Measurements from ENCODE around the gene MTRF1. TPM values are rescaled to one million over a fixed set of nuclear protein-coding genes. Genes with fewer than 3 reads are reported as not detected.

MTRF1 gene
- total and polyA plus RNA-seq, 4 experiments from 2014 or later: 5.3 to 30.1 (median 22.8) TPM

- H3K4me1 Mint-ChIP-seq: peaks cover 11 to 22% (median 16%) of the 10 kb centered on the region in 4 donors
- H3K27me3 ChIP-seq (ENCODE audit: insufficient read depth, low read length): no peaks in the 10 kb centered on the region
- intact Hi-C loops (cut with micrococcal nuclease): loop anchor here (10.0 kb wide), 2 partner anchors 778 to 1008 kb away; partner anchors contain the start of genes AKAP11 and DGKH
- CTCF ChIA-PET (ENCODE audit: partially characterized antibody): interaction anchor here (0.6 to 1.0 kb wide), 3 partner anchors 9 to 389 kb away, joined by 3 read pairs; no protein-coding TSS in a partner anchor
- no peak for DNase-seq
- H3K4me1 ChIP-seq (ENCODE audit: insufficient read depth, low read length): peaks cover 20% of the 10 kb centered on the region
- H3K9me3 Mint-ChIP-seq: peaks cover 0 to 14% (median 6%) of the 10 kb centered on the region in 8 donors
- no peak overlapping the region for H3K4me3 Mint-ChIP-seq
- H3K27ac ChIP-seq (ENCODE audit: low read depth, low read length): no peak overlapping the region
- no peak overlapping the region for H3K27ac Mint-ChIP-seq
- POLR2A ChIA-PET (ENCODE audit: partially characterized antibody): no interaction called here
- H3K27me3 Mint-ChIP-seq: no peaks in the 10 kb centered on the region
- no peaks in the 10 kb centered on the region for H3K36me3 ChIP-seq (ENCODE audit: insufficient read depth, low read length)
- H3K9me3 ChIP-seq (ENCODE audit: control insufficient read depth in 1 of 2, low read length in 2 of 2): peaks cover 0 to 4% of the 10 kb centered on the region in 2 donors
- peaks cover 5 to 14% of the 10 kb centered on the region in 2 donors for H3K36me3 Mint-ChIP-seq
- no peak overlapping the region for H3K4me3 ChIP-seq (ENCODE audit: low read length in 2 of 2)
These were observed 3.7 kb upstream of the MTRF1 start for GRCh38 chr13:41267106-41267505.

GRCh38 chr13:41259875-41260501 lies 3.4 kb downstream of the MTRF1 start:
- no peaks in the 10 kb centered on the region for H3K27me3 ChIP-seq (ENCODE audit: insufficient read depth, low read length)
- DNase-seq: no peak
- H3K36me3 ChIP-seq (ENCODE audit: insufficient read depth, low read length): no peaks in the 10 kb centered on the region
- H3K4me1 ChIP-seq (ENCODE audit: insufficient read depth, low read length): peaks cover 19% of the 10 kb centered on the region
- intact Hi-C loops (cut with micrococcal nuclease): loop anchor here (5.0 to 10.0 kb wide), 3 partner anchors 278 to 1015 kb away; partner anchors contain the start of genes AKAP11 and DGKH
- POLR2A ChIA-PET (ENCODE audit: partially characterized antibody): interaction anchor here (1.2 kb wide), 1 partner anchor 205 kb away, joined by 3 read pairs; no protein-coding TSS in a partner anchor
- Mint-ChIP-seq H3K27ac (no peak overlapping the region), H3K4me3 (no peak overlapping the region), H3K36me3 (peaks cover 30 to 49% of the 10 kb centered on the region in 2 donors), H3K4me1 (peaks cover 17 to 31% (median 24%) of the 10 kb centered on the region in 4 donors), H3K27me3 (no peaks in the 10 kb centered on the region), H3K9me3 (no peaks in the 10 kb centered on the region)
- H3K4me3 ChIP-seq (ENCODE audit: low read length in 2 of 2): no peak overlapping the region
- no peaks in the 10 kb centered on the region for H3K9me3 ChIP-seq (ENCODE audit: control insufficient read depth in 1 of 2, low read length in 2 of 2)
- H3K27ac ChIP-seq (ENCODE audit: low read depth, low read length): no peak overlapping the region
- CTCF ChIA-PET (ENCODE audit: partially characterized antibody): interaction anchor here (0.8 to 2.0 kb wide), 4 partner anchors 10 to 413 kb away, joined by 3 to 4 read pairs (median 3); no protein-coding TSS in a partner anchor

GRCh38 chr13:41257535-41257934 lies 5.8 kb downstream of the MTRF1 start:
- intact Hi-C loops (cut with micrococcal nuclease): no loop called here
- no peak overlapping the region for H3K4me3 Mint-ChIP-seq
- no peaks in the 10 kb centered on the region for H3K27me3 Mint-ChIP-seq
- Histone ChIP-seq H3K4me3 (ENCODE audit: low read length in 2 of 2) (no peak overlapping the region), H3K4me1 (ENCODE audit: insufficient read depth, low read length) (peaks cover 10% of the 10 kb centered on the region), H3K27me3 (ENCODE audit: insufficient read depth, low read length) (no peaks in the 10 kb centered on the region), H3K27ac (ENCODE audit: low read depth, low read length) (no peak overlapping the region), H3K36me3 (ENCODE audit: insufficient read depth, low read length) (peaks cover 6% of the 10 kb centered on the region), H3K9me3 (ENCODE audit: control insufficient read depth in 1 of 2, low read length in 2 of 2) (no peaks in the 10 kb centered on the region)
- H3K36me3 Mint-ChIP-seq: peaks cover 50 to 58% of the 10 kb centered on the region in 2 donors
- POLR2A ChIA-PET (ENCODE audit: partially characterized antibody): no interaction called here
- CTCF ChIA-PET (ENCODE audit: partially characterized antibody): interaction anchor here (0.8 kb wide), 1 partner anchor 10 kb away, joined by 3 read pairs; no protein-coding TSS in a partner anchor
- no peak for DNase-seq
- no peak overlapping the region for H3K27ac Mint-ChIP-seq
- no peaks in the 10 kb centered on the region for H3K9me3 Mint-ChIP-seq
- peaks cover 12 to 25% (median 17%) of the 10 kb centered on the region in 4 donors for H3K4me1 Mint-ChIP-seq

GRCh38 chr13:41254902-41255301 lies 8.5 kb downstream of the MTRF1 start:
- no peaks in the 10 kb centered on the region for H3K27me3 Mint-ChIP-seq
- H3K27ac Mint-ChIP-seq: no peak overlapping the region
- ChIA-PET CTCF (ENCODE audit: partially characterized antibody) (interaction anchor here (0.7 to 0.9 kb wide), 2 partner anchors 15 to 32 kb away, joined by 3 read pairs; no protein-coding TSS in a partner anchor), POLR2A (ENCODE audit: partially characterized antibody) (no interaction called here)
- Histone ChIP-seq H3K36me3 (ENCODE audit: insufficient read depth, low read length) (peaks cover 9% of the 10 kb centered on the region), H3K9me3 (ENCODE audit: control insufficient read depth in 1 of 2, low read length in 2 of 2) (no peaks in the 10 kb centered on the region), H3K4me1 (ENCODE audit: insufficient read depth, low read length) (peaks cover 7% of the 10 kb centered on the region), H3K4me3 (ENCODE audit: low read length in 2 of 2) (no peak overlapping the region), H3K27ac (ENCODE audit: low read depth, low read length) (no peak overlapping the region), H3K27me3 (ENCODE audit: insufficient read depth, low read length) (no peaks in the 10 kb centered on the region)
- H3K4me1 Mint-ChIP-seq: peaks cover 10 to 22% (median 14%) of the 10 kb centered on the region in 4 donors
- no peaks in the 10 kb centered on the region for H3K9me3 Mint-ChIP-seq
- peaks cover 67% of the 10 kb centered on the region in 2 donors for H3K36me3 Mint-ChIP-seq
- intact Hi-C loops (cut with micrococcal nuclease): no loop called here
- H3K4me3 Mint-ChIP-seq: no peak overlapping the region
- DNase-seq: no peak

- ChIA-PET POLR2A (ENCODE audit: partially characterized antibody) (no interaction called here), CTCF (ENCODE audit: partially characterized antibody) (no interaction called here)
- peaks cover 53 to 64% of the 10 kb centered on the region in 2 donors for H3K36me3 Mint-ChIP-seq
- no peak for DNase-seq
- Histone ChIP-seq H3K9me3 (ENCODE audit: control insufficient read depth in 1 of 2, low read length in 2 of 2) (no peaks in the 10 kb centered on the region), H3K27ac (ENCODE audit: low read depth, low read length) (no peak overlapping the region), H3K36me3 (ENCODE audit: insufficient read depth, low read length) (peaks cover 9% of the 10 kb centered on the region), H3K4me3 (ENCODE audit: low read length in 2 of 2) (no peak overlapping the region), H3K27me3 (ENCODE audit: insufficient read depth, low read length) (no peaks in the 10 kb centered on the region), H3K4me1 (ENCODE audit: insufficient read depth, low read length) (no peaks in the 10 kb centered on the region)
- no peaks in the 10 kb centered on the region for H3K9me3 Mint-ChIP-seq
- no peaks in the 10 kb centered on the region for H3K27me3 Mint-ChIP-seq
- intact Hi-C loops (cut with micrococcal nuclease): no loop called here
- peak overlapping the region in 1 of 8 donors; percentile 27 for H3K4me3 Mint-ChIP-seq
- H3K27ac Mint-ChIP-seq: peak overlapping the region in 1 of 7 donors; percentile 27
- H3K4me1 Mint-ChIP-seq: peaks cover 0 to 4% (median 2%) of the 10 kb centered on the region in 4 donors
These were observed 12.4 kb downstream of the MTRF1 start for GRCh38 chr13:41250993-41251392.

GRCh38 chr13:41246969-41247680 lies 16.3 kb downstream of the MTRF1 start:
- no peak overlapping the region for H3K27ac Mint-ChIP-seq
- no peak for DNase-seq
- H3K27ac ChIP-seq (ENCODE audit: low read depth, low read length): no peak overlapping the region
- no peaks in the 10 kb centered on the region for H3K9me3 ChIP-seq (ENCODE audit: control insufficient read depth in 1 of 2, low read length in 2 of 2)
- ChIA-PET CTCF (ENCODE audit: partially characterized antibody) (no interaction called here), POLR2A (ENCODE audit: partially characterized antibody) (no interaction called here)
- H3K27me3 ChIP-seq (ENCODE audit: insufficient read depth, low read length): no peaks in the 10 kb centered on the region
- no peak overlapping the region for H3K4me3 ChIP-seq (ENCODE audit: low read length in 2 of 2)
- no peaks in the 10 kb centered on the region for H3K9me3 Mint-ChIP-seq
- no peaks in the 10 kb centered on the region for H3K27me3 Mint-ChIP-seq
- H3K4me1 ChIP-seq (ENCODE audit: insufficient read depth, low read length): no peaks in the 10 kb centered on the region
- no peaks in the 10 kb centered on the region for H3K36me3 ChIP-seq (ENCODE audit: insufficient read depth, low read length)
- intact Hi-C loops (cut with micrococcal nuclease): no loop called here
- peaks cover 27 to 34% of the 10 kb centered on the region in 2 donors for H3K36me3 Mint-ChIP-seq
- H3K4me3 Mint-ChIP-seq: no peak overlapping the region
- H3K4me1 Mint-ChIP-seq: no peaks in the 10 kb centered on the region

- H3K27me3 Mint-ChIP-seq: no peaks in the 10 kb centered on the region
- H3K36me3 Mint-ChIP-seq: peaks cover 11 to 24% of the 10 kb centered on the region in 2 donors
- POLR2A ChIA-PET (ENCODE audit: partially characterized antibody): no interaction called here
These were observed 18.8 kb downstream of the MTRF1 start for GRCh38 chr13:41244556-41244955.

More at GRCh38 chr13:41244556-41244955, 18.8 kb downstream of the MTRF1 start:
- CTCF ChIA-PET (ENCODE audit: partially characterized antibody): interaction anchor here (1.0 to 1.4 kb wide), 2 partner anchors 22 to 24 kb away, joined by 3 to 4 read pairs; no protein-coding TSS in a partner anchor
- no peak for DNase-seq
- Mint-ChIP-seq H3K4me3 (no peak overlapping the region), H3K27ac (peak overlapping the region in 1 of 7 donors; percentile 57), H3K9me3 (no peaks in the 10 kb centered on the region), H3K4me1 (no peaks in the 10 kb centered on the region)
- Histone ChIP-seq H3K9me3 (ENCODE audit: control insufficient read depth in 1 of 2, low read length in 2 of 2) (no peaks in the 10 kb centered on the region), H3K4me3 (ENCODE audit: low read length in 2 of 2) (no peak overlapping the region), H3K27ac (ENCODE audit: low read depth, low read length) (no peak overlapping the region), H3K4me1 (ENCODE audit: insufficient read depth, low read length) (no peaks in the 10 kb centered on the region), H3K27me3 (ENCODE audit: insufficient read depth, low read length) (no peaks in the 10 kb centered on the region), H3K36me3 (ENCODE audit: insufficient read depth, low read length) (no peaks in the 10 kb centered on the region)
- intact Hi-C loops (cut with micrococcal nuclease): no loop called here

Measured in CD4-positive, alpha-beta memory T cell (primary cell).